H9 (cell line): Measurements from ENCODE around the gene PIBF1. TPM values are rescaled to one million over a fixed set of nuclear protein-coding genes. Genes with fewer than 3 reads are reported as not detected.

Source experiments
- DNase-seq: peaks from one replicate; pipeline ENCODE4 v3.0.0-alpha.2; 2017
- H2AFZ ChIP-seq: one replicate; pipeline ENCODE4 v1.6.1; 2013; ENCODE audit warnings: mild to moderate bottlenecking, low read length, control low read depth, moderate library complexity
- H2AK5ac ChIP-seq: 2 replicates; pipeline ENCODE4 v1.6.1; 2013; ENCODE audit warnings: low read length, control low read depth, mixed read lengths; ENCODE audit not compliant: insufficient read length
- H2BK120ac ChIP-seq: one replicate; pipeline ENCODE4 v1.6.1; 2013; ENCODE audit warnings: low read depth, mild to moderate bottlenecking, low read length, control low read depth, inconsistent platforms; ENCODE audit not compliant: poor library complexity, severe bottlenecking
- H2BK12ac ChIP-seq: 2 replicates; pipeline ENCODE4 v1.6.1; 2013; ENCODE audit warnings: low read length, control low read depth, mixed read lengths, low read depth; ENCODE audit not compliant: insufficient read length
- H2BK15ac ChIP-seq: 2 replicates; pipeline ENCODE4 v1.6.1; 2013; ENCODE audit warnings: low read depth, low read length, control low read depth
- H2BK20ac ChIP-seq: one replicate; pipeline ENCODE4 v1.6.1; 2013; ENCODE audit warnings: low read depth, mild to moderate bottlenecking, low read length, control low read depth, inconsistent platforms; ENCODE audit not compliant: poor library complexity, severe bottlenecking
- H2BK5ac ChIP-seq: 2 replicates; pipeline ENCODE4 v1.6.1; 2013; ENCODE audit warnings: low read length, control low read depth, mixed read lengths; ENCODE audit not compliant: insufficient read length
- H3K14ac ChIP-seq: 2 replicates; pipeline ENCODE4 v1.6.1; 2013; ENCODE audit warnings: low read length, control low read depth; ENCODE audit not compliant: insufficient read depth
- H3K18ac ChIP-seq: 2 replicates; pipeline ENCODE4 v1.6.1; 2013; ENCODE audit warnings: low read depth, mild to moderate bottlenecking, mixed read lengths, low read length, control low read depth; ENCODE audit not compliant: insufficient read length
- H3K23ac ChIP-seq: 2 replicates; pipeline ENCODE4 v1.6.1; 2013; ENCODE audit warnings: low read length, control low read depth, mixed read lengths, low read depth; ENCODE audit not compliant: insufficient read length
- H3K23me2 ChIP-seq: 2 replicates; pipeline ENCODE4 v1.6.1; 2013; ENCODE audit warnings: low read depth, mild to moderate bottlenecking, mixed read lengths, low read length, control low read depth; ENCODE audit not compliant: insufficient read length, poor library complexity, severe bottlenecking
- H3K27ac ChIP-seq: 2 replicates; pipeline ENCODE4 v1.5.1; 2013; ENCODE audit warnings: low read length, control low read depth, mixed read lengths, low read depth; ENCODE audit not compliant: insufficient read length
- H3K27me3 ChIP-seq: 2 replicates; pipeline ENCODE4 v1.6.1; 2013; ENCODE audit warnings: low read length, control low read depth, inconsistent platforms; ENCODE audit not compliant: insufficient read depth
- H3K4ac ChIP-seq: 2 replicates; pipeline ENCODE4 v1.6.1; 2013; ENCODE audit warnings: low read depth, mild to moderate bottlenecking, control low read depth, inconsistent platforms, low read length, moderate library complexity
- H3K4me1 ChIP-seq: 2 replicates; pipeline ENCODE4 v1.6.1; 2013; ENCODE audit warnings: low read length, control low read depth, inconsistent platforms; ENCODE audit not compliant: insufficient read depth
- H3K4me2 ChIP-seq: 2 replicates; pipeline ENCODE4 v1.6.1; 2013; ENCODE audit warnings: low read length, control low read depth, mixed read lengths; ENCODE audit not compliant: insufficient read length, insufficient read depth
- H3K56ac ChIP-seq: 2 replicates; pipeline ENCODE4 v1.6.1; 2013; ENCODE audit warnings: low read depth, mild to moderate bottlenecking, mixed read lengths, low read length, control low read depth; ENCODE audit not compliant: insufficient read length
- H3K79me1 ChIP-seq: 2 replicates; pipeline ENCODE4 v1.6.1; 2013; ENCODE audit warnings: low read depth, mild to moderate bottlenecking, moderate library complexity, low read length, control low read depth, inconsistent platforms; ENCODE audit not compliant: insufficient read depth, poor library complexity, severe bottlenecking
- H3K79me2 ChIP-seq: 2 replicates; pipeline ENCODE4 v1.6.1; 2013; ENCODE audit warnings: low read length, control low read depth, inconsistent platforms; ENCODE audit not compliant: insufficient read depth
- H3K9ac ChIP-seq: 2 replicates; pipeline ENCODE4 v1.6.1; 2013; ENCODE audit warnings: low read length, control low read depth, mixed read lengths; ENCODE audit not compliant: insufficient read length; ENCODE audit errors: extremely low read depth
- H3K9me3 ChIP-seq: one replicate; pipeline ENCODE4 v1.6.1; 2013; ENCODE audit warnings: low read depth, low read length, inconsistent platforms; ENCODE audit not compliant: control insufficient read depth
- H3T11ph ChIP-seq: one replicate; pipeline ENCODE4 v1.6.1; 2013; ENCODE audit warnings: mild to moderate bottlenecking, low read length, control low read depth, inconsistent platforms
- H4K20me1 ChIP-seq: one replicate; pipeline ENCODE4 v1.6.1; 2013; ENCODE audit not compliant: control insufficient read depth, insufficient read length, insufficient read depth
- H4K5ac ChIP-seq: 2 replicates; pipeline ENCODE4 v1.6.1; 2013; ENCODE audit warnings: low read depth, mild to moderate bottlenecking, mixed read lengths, low read length, control low read depth; ENCODE audit not compliant: insufficient read length
- H4K8ac ChIP-seq: replicated peaks from 2 replicates; pipeline ENCODE4 v1.6.1; 2013; ENCODE audit warnings: low read length, control low read depth, mixed read lengths, low read depth; ENCODE audit not compliant: insufficient read length
- H4K91ac ChIP-seq: 2 replicates; pipeline ENCODE4 v1.6.1; 2013; ENCODE audit warnings: low read depth, mild to moderate bottlenecking, moderate library complexity, mixed read lengths, low read length, control low read depth; ENCODE audit not compliant: insufficient read length
- H3K27ac Mint-ChIP-seq, 3 experiments: 2 replicates in 2 of 3; 3 replicates in 1 of 3; pipeline ENCODE4 v1.8.0; 2020 to 2021; ENCODE audit warnings: mixed read lengths in 3 of 3, mild to moderate bottlenecking in 1 of 3, moderate library complexity in 1 of 3
- H3K27me3 Mint-ChIP-seq: 2 replicates; pipeline ENCODE4 v1.8.0; 2021; ENCODE audit warnings: low read depth, mild to moderate bottlenecking, moderate library complexity, mixed read lengths
- H3K36me3 Mint-ChIP-seq, 3 experiments: 2 replicates in 2 of 3; 3 replicates in 1 of 3; pipeline ENCODE4 v1.8.0; 2020 to 2021; ENCODE audit warnings: low read depth in 3 of 3, mixed read lengths in 3 of 3; ENCODE audit not compliant: insufficient read depth in 1 of 3
- H3K4me1 Mint-ChIP-seq, 2 experiments: 2 replicates each; pipeline ENCODE4 v1.8.0; 2020; ENCODE audit warnings: mixed read lengths in 2 of 2
- H3K4me3 Mint-ChIP-seq, 2 experiments: 2 replicates in 1 of 2; 3 replicates in 1 of 2; pipeline ENCODE4 v1.8.0; 2020 to 2021; ENCODE audit warnings: mild to moderate bottlenecking in 2 of 2, mixed read lengths in 2 of 2, moderate library complexity in 1 of 2
- H3K9me3 Mint-ChIP-seq, 2 experiments: 2 replicates in 1 of 2; 3 replicates in 1 of 2; pipeline ENCODE4 v1.8.0; 2020; ENCODE audit warnings: mild to moderate bottlenecking in 2 of 2, mixed read lengths in 2 of 2, moderate library complexity in 1 of 2
- WGBS: extraction: QIAGEN DNeasy Blood & Tissue Kit; methylation state at CpG from one replicate; pipeline ENCODE4 v1.1.7; 2013; ENCODE audit warnings: missing lambda C conversion rate, low lambda C conversion rate, mixed read lengths; ENCODE audit not compliant: insufficient read length; ENCODE audit errors: extremely low coverage; 5-methylcytosine and 5-hydroxymethylcytosine counted together
- total RNA-seq: library from RNA; stranded (reverse); gene quantifications from 2 replicates; pipeline ENCODE4 v1.2.1, GENCODE V29; 2021
- TF ChIP-seq, protein P1 (sequence below): fragments of 200-600 bp; sonication (generic); conservative IDR thresholded peaks from 3 replicates; pipeline ENCODE4 v1.8.0; 2021; ENCODE audit warnings: antibody characterized with exemption, mild to moderate bottlenecking

Gene PIBF1
- total RNA-seq, 1 experiment from 2014 or later = 12.7 TPM

GRCh38 chr13:72889495-72889894 lies 107.6 kb downstream of the PIBF1 start:
- Histone ChIP-seq H4K8ac (no peak overlapping the region), H2AFZ (no peak overlapping the region), H3K56ac (no peak overlapping the region), H2BK120ac (no peak overlapping the region), H4K20me1 (no peaks in the 10 kb centered on the region), H2BK12ac (no peak overlapping the region), H2BK20ac (no peak overlapping the region), H3K27me3 (no peaks in the 10 kb centered on the region), H3K14ac (no peak overlapping the region), H3K79me1 (no peaks in the 10 kb centered on the region), H2AK5ac (no peak overlapping the region), H2BK5ac (no peak overlapping the region), H3T11ph (no peak overlapping the region), H3K4ac (no peak overlapping the region), H4K5ac (no peak overlapping the region), H3K4me2 (no peak overlapping the region), H3K9ac (no peak overlapping the region), H3K23me2 (no peaks in the 10 kb centered on the region), H3K4me1 (no peaks in the 10 kb centered on the region), H3K9me3 (no peaks in the 10 kb centered on the region), H3K79me2 (no peaks in the 10 kb centered on the region), H3K27ac (no peak overlapping the region), H3K18ac (no peak overlapping the region), H3K23ac (no peak overlapping the region), H2BK15ac (no peak overlapping the region), H4K91ac (no peak overlapping the region)
- Mint-ChIP-seq H3K4me3 (no peak overlapping the region), H3K4me1 (no peaks in the 10 kb centered on the region), H3K27ac (no peak overlapping the region), H3K36me3 (no peaks in the 10 kb centered on the region), H3K27me3 (no peaks in the 10 kb centered on the region), H3K9me3 (no peaks in the 10 kb centered on the region)
- TF ChIP-seq, protein P1, sequence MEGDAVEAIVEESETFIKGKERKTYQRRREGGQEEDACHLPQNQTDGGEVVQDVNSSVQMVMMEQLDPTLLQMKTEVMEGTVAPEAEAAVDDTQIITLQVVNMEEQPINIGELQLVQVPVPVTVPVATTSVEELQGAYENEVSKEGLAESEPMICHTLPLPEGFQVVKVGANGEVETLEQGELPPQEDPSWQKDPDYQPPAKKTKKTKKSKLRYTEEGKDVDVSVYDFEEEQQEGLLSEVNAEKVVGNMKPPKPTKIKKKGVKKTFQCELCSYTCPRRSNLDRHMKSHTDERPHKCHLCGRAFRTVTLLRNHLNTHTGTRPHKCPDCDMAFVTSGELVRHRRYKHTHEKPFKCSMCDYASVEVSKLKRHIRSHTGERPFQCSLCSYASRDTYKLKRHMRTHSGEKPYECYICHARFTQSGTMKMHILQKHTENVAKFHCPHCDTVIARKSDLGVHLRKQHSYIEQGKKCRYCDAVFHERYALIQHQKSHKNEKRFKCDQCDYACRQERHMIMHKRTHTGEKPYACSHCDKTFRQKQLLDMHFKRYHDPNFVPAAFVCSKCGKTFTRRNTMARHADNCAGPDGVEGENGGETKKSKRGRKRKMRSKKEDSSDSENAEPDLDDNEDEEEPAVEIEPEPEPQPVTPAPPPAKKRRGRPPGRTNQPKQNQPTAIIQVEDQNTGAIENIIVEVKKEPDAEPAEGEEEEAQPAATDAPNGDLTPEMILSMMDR = no peak
- no peak for DNase-seq
- WGBS = no CpG with 5 or more reads among the region's 1 CpG
